GM10847 (cell line): ENCODE results near the gene RPL36.

Experiments
- POLR2A ChIP-seq: IDR thresholded peaks from 2 replicates; pipeline ENCODE4 v1.6.1; 2011; ENCODE audit not compliant: insufficient read length; ENCODE audit errors: extremely low read depth

Gene RPL36

GRCh38 chr19:5690125-5690954 is at the start of gene RPL36:
Gene RPL36, plus strand, starts transcription at chr19:5690295. Its CDS starts 213 bp downstream, at chr19:5690508.
- TF ChIP-seq POLR2A: peak; percentile 98

GRCh38 chr19:5641171-5641570 is 48.9 kb upstream of the RPL36 start:
- no peak for TF ChIP-seq POLR2A

DNA sequence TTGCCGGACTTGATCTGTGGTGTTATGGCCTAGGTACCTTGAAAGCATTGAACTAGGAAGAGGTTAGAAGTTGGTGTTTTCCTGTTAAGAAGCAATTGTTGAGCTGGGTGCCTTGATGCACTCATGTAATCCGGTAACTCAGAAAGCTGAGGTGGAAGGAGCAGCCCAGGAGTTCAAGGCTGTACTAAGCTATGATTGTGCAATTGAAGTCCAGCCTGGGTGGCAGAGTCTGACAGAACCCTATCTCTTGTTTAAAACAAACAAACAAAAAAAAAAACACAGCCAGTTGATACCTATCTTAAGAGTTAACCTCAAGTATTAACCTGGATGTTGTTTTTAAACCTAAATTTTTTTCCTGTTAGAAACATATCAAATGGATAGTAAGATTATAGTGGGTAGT is 47.9 kb upstream of the RPL36 start:
- no peak for TF ChIP-seq POLR2A

DNA sequence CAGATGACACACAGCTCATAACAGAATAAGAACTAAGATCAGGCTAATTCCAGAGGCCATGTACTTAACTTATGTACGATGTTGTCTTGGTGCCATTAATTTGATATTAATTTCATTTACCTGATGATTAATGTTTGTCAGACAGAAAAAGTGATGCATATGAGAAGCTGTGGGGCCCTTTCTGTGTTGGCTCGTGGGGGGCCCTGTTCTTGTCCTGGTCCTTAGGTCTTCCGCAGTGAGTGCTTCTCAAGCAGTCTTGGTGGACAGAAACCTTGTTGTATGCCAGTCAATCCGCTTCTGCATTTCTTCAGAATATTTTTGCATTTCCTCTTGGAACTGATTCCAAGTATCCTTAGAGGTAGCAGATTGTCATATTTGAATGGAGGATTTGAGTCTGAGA is 47.0 kb upstream of the RPL36 start:
- TF ChIP-seq POLR2A: no peak

- TF ChIP-seq POLR2A: no peak
Observed at GRCh38 chr19:5644037-5644436, 46.1 kb upstream of the RPL36 start.

DNA sequence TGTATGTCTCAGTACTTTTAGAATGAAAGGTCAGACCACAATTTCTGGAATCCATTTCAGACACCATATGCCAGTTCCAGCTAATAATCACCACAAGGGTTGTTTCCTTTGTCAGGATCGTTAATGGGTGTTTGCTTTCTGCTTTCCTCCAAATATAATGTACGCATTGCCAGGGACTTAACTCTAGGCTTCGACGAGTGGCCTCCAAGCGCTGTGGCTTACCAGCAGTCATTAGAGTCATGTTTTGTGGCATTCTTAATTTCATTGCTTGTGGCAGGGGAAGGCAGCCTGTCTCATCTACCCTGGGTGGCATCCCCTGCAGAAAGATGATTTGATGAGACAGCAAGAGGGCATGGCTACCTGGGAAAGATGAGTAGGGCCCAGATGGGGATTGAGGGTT is 44.7 kb upstream of the RPL36 start:
- no peak for TF ChIP-seq POLR2A

DNA sequence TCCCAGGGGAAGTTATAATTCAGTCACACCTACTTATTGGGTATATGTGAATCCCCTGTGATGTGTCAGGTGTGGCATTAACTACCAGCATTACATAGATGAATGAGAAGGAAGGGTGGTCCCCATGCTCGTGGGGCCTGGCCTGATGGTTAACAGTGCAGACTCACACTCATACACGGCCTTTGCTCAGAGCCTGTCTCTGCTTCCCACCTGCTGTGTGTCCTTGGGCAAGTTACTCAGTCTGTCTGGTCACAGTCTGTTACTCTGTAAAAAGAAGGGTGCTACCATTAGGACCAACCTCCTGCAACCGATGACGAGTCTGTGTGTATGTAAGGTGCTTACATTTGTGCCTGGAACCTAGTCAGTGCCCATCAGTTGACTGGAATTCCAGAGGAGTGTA is 43.4 kb upstream of the RPL36 start:
- no peak for TF ChIP-seq POLR2A

GRCh38 chr19:5648464-5648863 is 41.6 kb upstream of the RPL36 start:
- no peak for TF ChIP-seq POLR2A

DNA sequence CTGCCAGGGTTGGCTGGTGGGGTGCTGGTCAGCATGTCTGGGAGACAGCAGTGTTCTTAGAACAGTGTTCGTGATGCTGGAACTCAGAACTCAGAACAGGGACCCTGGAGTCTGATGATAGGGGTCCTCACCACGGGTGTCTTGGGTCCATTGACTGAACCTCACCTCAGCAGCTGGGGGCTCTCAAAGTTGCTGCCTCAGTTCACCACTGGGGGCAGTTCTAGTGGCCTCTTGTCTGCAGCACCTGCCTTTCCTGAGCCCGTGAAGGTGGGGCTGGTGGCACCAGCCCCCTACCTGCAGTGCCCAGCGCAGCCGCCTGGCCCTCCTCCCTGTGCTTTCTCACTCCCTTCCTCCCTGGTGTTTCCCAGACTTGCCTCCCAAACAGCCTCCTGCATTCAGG is 38.7 kb upstream of the RPL36 start:
- no peak for TF ChIP-seq POLR2A

- no peak for TF ChIP-seq POLR2A
Observed at GRCh38 chr19:5652261-5652660, 37.8 kb upstream of the RPL36 start.

GRCh38 chr19:5654931-5655330 is 35.2 kb upstream of the RPL36 start:
- TF ChIP-seq POLR2A: no peak

GRCh38 chr19:5655412-5655811 is 34.7 kb upstream of the RPL36 start:
- TF ChIP-seq POLR2A: no peak

GRCh38 chr19:5661483-5661882 is 28.6 kb upstream of the RPL36 start:
- TF ChIP-seq POLR2A: no peak

DNA sequence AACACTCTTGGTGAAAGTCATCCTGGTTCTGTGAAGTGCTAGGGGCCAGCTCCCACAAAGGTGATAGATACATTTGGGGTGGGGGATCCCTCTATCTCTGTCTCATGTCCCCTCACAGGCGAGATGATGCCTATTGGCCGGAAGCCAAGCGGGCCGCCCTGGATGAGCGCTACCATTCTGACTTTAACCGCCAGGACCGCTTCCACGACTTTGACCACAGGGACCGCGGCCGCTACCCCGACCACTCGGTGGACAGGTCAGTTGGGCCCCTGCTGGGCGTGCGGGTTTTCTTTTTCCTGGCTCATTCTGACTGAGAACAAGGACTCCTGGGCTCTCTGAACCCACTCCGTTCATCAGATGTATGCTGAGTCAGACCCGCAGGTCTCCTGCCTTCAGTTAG is 26.2 kb upstream of the RPL36 start:
- TF ChIP-seq POLR2A: no peak

GRCh38 chr19:5664515-5664914 is 25.6 kb upstream of the RPL36 start:
- TF ChIP-seq POLR2A: no peak

GRCh38 chr19:5665781-5666513 is 24.1 kb upstream of the RPL36 start:
- no peak for TF ChIP-seq POLR2A

DNA sequence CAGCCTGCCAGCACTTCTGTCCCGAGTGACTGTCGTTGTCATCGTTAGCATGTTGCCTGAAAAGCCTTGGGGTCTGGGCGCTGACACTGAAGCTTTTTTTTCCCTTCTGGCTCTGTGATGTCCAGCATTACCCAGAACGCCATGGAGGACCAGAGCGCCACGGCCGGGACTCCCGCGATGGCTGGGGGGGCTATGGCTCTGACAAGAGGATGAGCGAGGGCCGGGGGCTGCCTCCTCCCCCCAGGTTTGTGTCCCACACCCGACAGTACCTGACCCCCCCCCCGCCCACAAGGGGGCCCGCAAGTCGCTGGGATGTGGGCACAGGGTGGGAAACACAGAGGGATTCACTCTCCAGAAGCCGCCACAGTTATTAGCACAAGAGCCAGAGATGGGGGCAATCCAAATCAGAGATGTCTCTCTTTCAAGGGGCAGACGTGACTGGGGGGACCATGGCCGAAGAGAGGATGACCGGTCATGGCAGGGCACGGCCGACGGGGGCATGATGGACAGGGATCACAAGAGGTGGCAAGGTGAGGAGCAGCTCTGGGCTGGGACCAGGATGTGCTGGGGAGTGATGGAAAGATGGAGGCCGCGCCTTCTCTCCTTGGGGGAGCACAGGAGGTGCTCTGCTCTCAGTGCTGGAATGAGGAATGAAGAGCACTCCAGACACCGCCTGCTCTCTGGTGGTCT is 23.0 kb upstream of the RPL36 start:
- TF ChIP-seq POLR2A: no peak
